Epithelial cell of proximal tubule (primary cell): ENCODE measurements around the gene C9orf50. TPM values are rescaled to one million over a fixed set of nuclear protein-coding genes. Genes with fewer than 3 reads are reported as not detected.

Experiments used
- DNase-seq: peaks from one replicate; pipeline ENCODE4 v3.0.0-alpha.2; 2011; ENCODE audit warnings: low read depth
- H3K4me3 ChIP-seq: 2 replicates; pipeline ENCODE4 v1.5.1; 2011; ENCODE audit warnings: low read depth, mild to moderate bottlenecking, low read length
- CTCF ChIP-seq: conservative IDR thresholded peaks from 2 replicates; pipeline ENCODE4 v1.5.1; 2012; ENCODE audit warnings: low read depth, mild to moderate bottlenecking, low read length
- total RNA-seq: library from RNA; depleted of rRNA; stranded (reverse); fragments of >200 nt; gene quantifications from 2 replicates; pipeline ENCODE4 v1.2.3, GENCODE V29; 2015

Gene C9orf50
- total RNA-seq, 1 donor from 2014 or later: 0.69 TPM

GRCh38 chr9:129562514-129562913 lies 58.4 kb downstream of the C9orf50 start:
- H3K4me3 ChIP-seq: no peak overlapping the region
- DNase-seq: no peak
- no peak for TF ChIP-seq CTCF

Other genes with a start within 250 kb of the C9orf50 start
- 37.9 and 104 TPM in 2 replicates for gene NTMT1, start 5.1 kb upstream of the C9orf50 start, total RNA-seq
- 22.3 and 29.2 TPM in 2 replicates for gene ASB6, start 21.1 kb upstream of the C9orf50 start, total RNA-seq
- gene PRRX2, start 44.5 kb upstream of the C9orf50 start, total RNA-seq: 0.17 and 1.7 TPM in 2 replicates
- gene PTGES, start 131.9 kb upstream of the C9orf50 start, total RNA-seq: 15.3 and 33.6 TPM in 2 replicates
- gene TOR1B, start 182.1 kb upstream of the C9orf50 start, total RNA-seq: 14.8 and 20.8 TPM in 2 replicates
- gene TOR1A, start 203.0 kb upstream of the C9orf50 start, total RNA-seq: 48.8 and 77.8 TPM in 2 replicates
- 39.9 and 53.6 TPM in 2 replicates for gene C9orf78, start 214.2 kb upstream of the C9orf50 start, total RNA-seq
- gene USP20, start 214.4 kb upstream of the C9orf50 start, total RNA-seq: 7.2 and 17.5 TPM in 2 replicates